CD4-positive, alpha-beta memory T cell (primary cell): ENCODE data around the gene PLEKHO2. TPM values are rescaled to one million over a fixed set of nuclear protein-coding genes. Genes with fewer than 3 reads are reported as not detected.

Experiments
- CTCF ChIA-PET: fragments of 350-600 bp; sonication (Branson Sonifier 250); formaldehyde crosslinking; loops from one replicate; lab custom pipeline; 2021; ENCODE audit warnings: inconsistent platforms; ENCODE audit not compliant: partially characterized antibody; lab: Charles Lee
- POLR2A ChIA-PET: fragments of 350-600 bp; sonication (Branson Sonifier 250); formaldehyde crosslinking; loops from one replicate; lab custom pipeline; 2021; ENCODE audit not compliant: partially characterized antibody; lab: Charles Lee
- DNase-seq, 5 donors: peaks; one replicate each; pipeline versions ENCODE4 v3.0.0 to v3.0.0-alpha.2; 2020 to 2022; ENCODE audit warnings: mixed read lengths in 1 of 5
- H3K27ac ChIP-seq: one replicate; pipeline ENCODE4 v1.7.0; 2013; ENCODE audit warnings: low read depth, low read length
- H3K27me3 ChIP-seq: 2 replicates; pipeline ENCODE4 v1.7.0; 2013; ENCODE audit warnings: mild to moderate bottlenecking, low read length, moderate library complexity; ENCODE audit not compliant: insufficient read depth
- H3K36me3 ChIP-seq: 2 replicates; pipeline ENCODE4 v1.7.0; 2013; ENCODE audit warnings: mild to moderate bottlenecking, low read length, moderate library complexity; ENCODE audit not compliant: insufficient read depth
- H3K4me1 ChIP-seq: 2 replicates; pipeline ENCODE4 v1.7.0; 2013; ENCODE audit warnings: mild to moderate bottlenecking, low read length, moderate library complexity; ENCODE audit not compliant: insufficient read depth
- H3K4me3 ChIP-seq, 2 donors: one replicate each; pipeline ENCODE4 v1.7.0; 2013; ENCODE audit warnings: low read length in 2 of 2, mild to moderate bottlenecking in 1 of 2
- H3K9me3 ChIP-seq, 2 donors: one replicate each; pipeline ENCODE4 v1.7.0; 2013; ENCODE audit warnings: low read length in 2 of 2, control low read depth in 1 of 2; ENCODE audit not compliant: control insufficient read depth in 1 of 2
- H3K27ac Mint-ChIP-seq, 7 donors: one replicate each; pipeline ENCODE4 v1.8.0; 2020 to 2021; ENCODE audit warnings: mixed read lengths in 7 of 7, mild to moderate bottlenecking in 6 of 7, inconsistent platforms in 3 of 7, moderate library complexity in 3 of 7
- H3K27me3 Mint-ChIP-seq, 2 donors: one replicate each; pipeline ENCODE4 v1.8.0; 2020 to 2021; ENCODE audit warnings: mixed read lengths in 2 of 2
- H3K36me3 Mint-ChIP-seq, 2 donors: one replicate each; pipeline ENCODE4 v1.8.0; 2020 to 2021; ENCODE audit warnings: mixed read lengths in 2 of 2, inconsistent platforms in 1 of 2, mild to moderate bottlenecking in 1 of 2
- H3K4me1 Mint-ChIP-seq, 4 donors: one replicate each; pipeline ENCODE4 v1.8.0; 2020 to 2021; ENCODE audit warnings: mixed read lengths in 4 of 4, mild to moderate bottlenecking in 1 of 4
- H3K4me3 Mint-ChIP-seq, 8 donors: one replicate each; pipeline ENCODE4 v1.8.0; 2020 to 2021; ENCODE audit warnings: mixed read lengths in 8 of 8, mild to moderate bottlenecking in 7 of 8, moderate library complexity in 6 of 8, inconsistent platforms in 3 of 8
- H3K9me3 Mint-ChIP-seq, 8 donors: one replicate each; pipeline ENCODE4 v1.8.0; 2020 to 2021; ENCODE audit warnings: mixed read lengths in 8 of 8, mild to moderate bottlenecking in 5 of 8, inconsistent platforms in 3 of 8, moderate library complexity in 1 of 8
- intact Hi-C: fragments of 100-400 bp; cut with micrococcal nuclease; formaldehyde crosslinking; loops from one replicate; pipeline ENCODE4 v1.15.1; 2023
- polyA plus RNA-seq, 2 donors: library from polyadenylated mRNA; unstranded; fragments of 300-500 nt; fragmentation: Illumina TruSeq; gene quantifications; one replicate each; pipeline ENCODE4 v1.2.3, GENCODE V29; 2021
- total RNA-seq, 2 experiments: library from RNA; stranded (reverse); gene quantifications; one replicate each; pipeline ENCODE4 v1.2.3, GENCODE V29; 2021

Gene PLEKHO2
- total and polyA plus RNA-seq, 4 experiments from 2014 or later, result 10.6 to 29.1 (median 23.4) TPM

- Mint-ChIP-seq H3K27ac (peak overlapping the region; percentile 20 to 84 (median 52)), H3K4me3 (peak overlapping the region in 7 of 8 donors; percentile 51 to 79 (median 76)), H3K9me3 (peaks cover 0 to 11% (median 6%) of the 10 kb centered on the region in 8 donors), H3K4me1 (peaks cover 30 to 47% (median 39%) of the 10 kb centered on the region in 4 donors), H3K36me3 (peaks cover 5 to 6% of the 10 kb centered on the region in 2 donors), H3K27me3 (peaks cover 0 to 3% of the 10 kb centered on the region in 2 donors)
- ChIA-PET POLR2A (interaction anchor here (1.8 to 7.2 kb wide), 2 partner anchors 12 to 69 kb away, joined by 6 to 82 read pairs; no protein-coding TSS in a partner anchor), CTCF (interaction anchor here (0.7 to 9.2 kb wide), 18 partner anchors 11 to 252 kb away, joined by 3 to 122 read pairs (median 4); no protein-coding TSS in a partner anchor)
- H3K9me3 ChIP-seq, result no peaks in the 10 kb centered on the region
- H3K27me3 ChIP-seq, result no peaks in the 10 kb centered on the region
- intact Hi-C loops, result loop anchor here (1.0 kb wide), 4 partner anchors 10 to 174 kb away; partner anchors contain the start of gene PLEKHO2
- DNase-seq, result peak; percentile 72 to 76 (median 74)
- peak overlapping the region in 1 of 2 donors; percentile 12 for H3K4me3 ChIP-seq
- H3K27ac ChIP-seq, result no peak overlapping the region
- peaks cover 39% of the 10 kb centered on the region for H3K4me1 ChIP-seq
- no peaks in the 10 kb centered on the region for H3K36me3 ChIP-seq
Observed at GRCh38 chr15:64905119-64905831, 63.6 kb downstream of the PLEKHO2 start.

GRCh38 chr15:64905941-64906340, 64.2 kb downstream of the PLEKHO2 start:
- H3K27me3 Mint-ChIP-seq, result peaks cover 0 to 3% of the 10 kb centered on the region in 2 donors
- Histone ChIP-seq H3K4me3 (no peak overlapping the region), H3K4me1 (peaks cover 41% of the 10 kb centered on the region), H3K27me3 (no peaks in the 10 kb centered on the region), H3K36me3 (no peaks in the 10 kb centered on the region), H3K27ac (no peak overlapping the region), H3K9me3 (no peaks in the 10 kb centered on the region)
- POLR2A ChIA-PET, result interaction anchor here (1.1 to 7.2 kb wide), 2 partner anchors 12 to 65 kb away, joined by 3 to 82 read pairs; partner anchors contain the start of gene PLEKHO2
- intact Hi-C loops, result loop anchor here (1.0 kb wide), 4 partner anchors 11 to 175 kb away; partner anchors contain the start of gene PLEKHO2
- H3K4me3 Mint-ChIP-seq, result no peak overlapping the region
- CTCF ChIA-PET, result interaction anchor here (0.6 to 9.2 kb wide), 16 partner anchors 10 to 1490 kb away, joined by 3 to 122 read pairs (median 6); no protein-coding TSS in a partner anchor
- peaks cover 32 to 44% (median 38%) of the 10 kb centered on the region in 4 donors for H3K4me1 Mint-ChIP-seq
- peak overlapping the region in 1 of 7 donors; percentile 83 for H3K27ac Mint-ChIP-seq
- DNase-seq, result no peak
- H3K36me3 Mint-ChIP-seq, result peaks cover 2 to 5% of the 10 kb centered on the region in 2 donors
- H3K9me3 Mint-ChIP-seq, result peaks cover 0 to 7% (median 3%) of the 10 kb centered on the region in 8 donors

GRCh38 chr15:64906402-64906801, 64.7 kb downstream of the PLEKHO2 start:
- no peak overlapping the region for H3K4me3 ChIP-seq
- H3K36me3 Mint-ChIP-seq, result peaks cover 0 to 5% of the 10 kb centered on the region in 2 donors
- no peaks in the 10 kb centered on the region for H3K27me3 ChIP-seq
- H3K9me3 Mint-ChIP-seq, result peaks cover 0 to 5% (median 0%) of the 10 kb centered on the region in 8 donors
- no peaks in the 10 kb centered on the region for H3K36me3 ChIP-seq
- H3K27ac Mint-ChIP-seq, result peak overlapping the region in 1 of 7 donors; percentile 7
- ChIA-PET CTCF (interaction anchor here (0.6 to 9.2 kb wide), 12 partner anchors 10 to 1490 kb away, joined by 3 to 122 read pairs (median 8); no protein-coding TSS in a partner anchor), POLR2A (interaction anchor here (1.1 to 7.2 kb wide), 2 partner anchors 13 to 65 kb away, joined by 3 to 82 read pairs; partner anchors contain the start of gene PLEKHO2)
- H3K4me1 Mint-ChIP-seq, result peaks cover 34 to 46% (median 41%) of the 10 kb centered on the region in 4 donors
- no peak overlapping the region for H3K4me3 Mint-ChIP-seq
- no peaks in the 10 kb centered on the region for H3K9me3 ChIP-seq
- peaks cover 0 to 3% of the 10 kb centered on the region in 2 donors for H3K27me3 Mint-ChIP-seq
- peaks cover 45% of the 10 kb centered on the region for H3K4me1 ChIP-seq
- intact Hi-C loops, result no loop called here
- DNase-seq, result no peak
- no peak overlapping the region for H3K27ac ChIP-seq

- Mint-ChIP-seq H3K27ac (no peak overlapping the region), H3K36me3 (no peaks in the 10 kb centered on the region), H3K4me1 (peaks cover 22 to 32% (median 29%) of the 10 kb centered on the region in 4 donors), H3K27me3 (peaks cover 0 to 3% of the 10 kb centered on the region in 2 donors), H3K4me3 (no peak overlapping the region), H3K9me3 (no peaks in the 10 kb centered on the region)
- Histone ChIP-seq H3K36me3 (no peaks in the 10 kb centered on the region), H3K27ac (no peak overlapping the region), H3K4me3 (no peak overlapping the region), H3K27me3 (no peaks in the 10 kb centered on the region), H3K4me1 (peaks cover 30% of the 10 kb centered on the region), H3K9me3 (no peaks in the 10 kb centered on the region)
- intact Hi-C loops, result no loop called here
- ChIA-PET CTCF (interaction anchor here (0.7 to 9.2 kb wide), 7 partner anchors 14 to 454 kb away, joined by 3 to 122 read pairs (median 27); no protein-coding TSS in a partner anchor), POLR2A (interaction anchor here (7.2 kb wide), 1 partner anchor 14 kb away, joined by 82 read pairs; no protein-coding TSS in a partner anchor)
- DNase-seq, result no peak
Observed at GRCh38 chr15:64907991-64908390, 66.3 kb downstream of the PLEKHO2 start.

- no peak overlapping the region for H3K4me3 ChIP-seq
- Mint-ChIP-seq H3K36me3 (no peaks in the 10 kb centered on the region), H3K4me3 (no peak overlapping the region), H3K9me3 (no peaks in the 10 kb centered on the region), H3K27me3 (peaks cover 0 to 3% of the 10 kb centered on the region in 2 donors), H3K4me1 (peaks cover 12 to 18% (median 15%) of the 10 kb centered on the region in 4 donors), H3K27ac (no peak overlapping the region)
- H3K9me3 ChIP-seq, result no peaks in the 10 kb centered on the region
- no peak overlapping the region for H3K27ac ChIP-seq
- H3K27me3 ChIP-seq, result no peaks in the 10 kb centered on the region
- no peak for DNase-seq
- ChIA-PET POLR2A (interaction anchor here (3.5 kb wide), 1 partner anchor 16 kb away, joined by 18 read pairs; no protein-coding TSS in a partner anchor), CTCF (interaction anchor here (1.0 to 2.2 kb wide), 4 partner anchors 72 to 175 kb away, joined by 3 to 7 read pairs (median 4); no protein-coding TSS in a partner anchor)
- intact Hi-C loops, result no loop called here
- peaks cover 15% of the 10 kb centered on the region for H3K4me1 ChIP-seq
- no peaks in the 10 kb centered on the region for H3K36me3 ChIP-seq
Observed at GRCh38 chr15:64909546-64909945, 67.8 kb downstream of the PLEKHO2 start.

GRCh38 chr15:64911311-64912186, 69.8 kb downstream of the PLEKHO2 start, which contains the start of gene ANKDD1A:
ANKDD1A (plus strand) TSS chr15:64911902; CDS start chr15:64911931, 29 bp downstream.
- Histone ChIP-seq H3K4me3 (peak within 1 kb of the TSS in 1 of 2 donors; percentile 47), H3K4me1 (peaks cover 7% of the 10 kb centered on the region), H3K27me3 (no peaks in the 10 kb centered on the region), H3K27ac (no peak within 1 kb of the TSS), H3K36me3 (no peaks in the 10 kb centered on the region), H3K9me3 (no peaks in the 10 kb centered on the region)
- H3K27ac Mint-ChIP-seq, result peak within 1 kb of the TSS in 1 of 7 donors; percentile 6
- peak within 1 kb of the TSS; percentile 51 to 84 (median 73) for H3K4me3 Mint-ChIP-seq
- H3K4me1 Mint-ChIP-seq, result peaks cover 6 to 8% (median 7%) of the 10 kb centered on the region in 4 donors
- intact Hi-C loops, result no loop called here
- H3K9me3 Mint-ChIP-seq, result no peaks in the 10 kb centered on the region
- POLR2A ChIA-PET, result interaction anchor here (0.8 to 3.5 kb wide), 3 partner anchors 18 to 38 kb away, joined by 3 to 18 read pairs (median 3); no protein-coding TSS in a partner anchor
- no peaks in the 10 kb centered on the region for H3K36me3 Mint-ChIP-seq
- peak in 4 of 5 donors; percentile 15 to 39 (median 32) for DNase-seq
- CTCF ChIA-PET, result interaction anchor here (0.7 to 2.2 kb wide), 7 partner anchors 9 to 180 kb away, joined by 3 to 7 read pairs (median 5); no protein-coding TSS in a partner anchor
- H3K27me3 Mint-ChIP-seq, result peaks cover 0 to 3% of the 10 kb centered on the region in 2 donors
